ENCODE measurements around the gene CXXC5. TPM values are rescaled to one million over a fixed set of nuclear protein-coding genes. Genes with fewer than 3 reads are reported as not detected.
"Not testable (repeated sequence)": the region's sequence is repeated elsewhere in the genome, so short reads cannot be mapped to it uniquely, and the experiment has no call there.

The CXXC5 gene
- total and polyA plus RNA-seq, 8 donors: 18.3 to 101 (median 26.5) TPM

DNA sequence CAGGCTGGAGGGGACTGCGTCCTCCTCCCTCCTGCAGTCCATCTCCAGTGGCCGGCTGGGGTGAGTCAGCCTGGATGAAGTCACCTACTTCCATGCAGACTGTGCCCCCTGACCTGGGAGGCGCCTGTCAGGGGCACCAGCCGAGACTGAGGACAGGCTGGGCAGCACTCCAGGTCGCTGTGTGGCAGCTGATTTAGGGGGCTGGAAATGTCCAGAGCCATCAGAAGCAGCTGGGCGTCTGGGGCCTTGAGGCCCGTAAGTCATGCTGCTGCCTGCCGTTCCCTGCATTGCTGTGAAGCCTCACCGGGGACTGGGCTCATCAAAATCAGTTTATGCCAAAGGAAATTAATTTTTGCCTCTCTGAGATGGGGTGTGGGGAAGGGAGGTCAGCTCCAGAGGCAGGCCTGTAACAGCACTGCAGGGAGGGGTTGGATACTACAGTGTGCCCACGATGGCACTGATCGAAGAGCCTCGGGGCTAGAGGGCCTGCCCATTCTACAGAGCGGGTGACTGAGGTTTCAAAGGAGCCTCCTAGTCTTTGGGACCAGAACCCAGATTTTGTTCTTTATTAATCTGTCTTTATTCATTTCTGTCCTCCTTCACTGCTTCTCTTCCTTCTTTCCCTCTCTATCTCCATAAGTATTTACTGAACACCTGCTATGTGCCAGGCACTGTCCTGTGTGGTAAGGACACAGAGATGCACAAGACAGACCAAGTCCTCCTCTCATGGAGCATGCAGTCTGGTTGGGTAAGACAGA is 77.1 kb downstream of the CXXC5 start:
- no peaks in the 10 kb centered on the region for H3K36me3 ChIP-seq
- 53 to 71% (median 67%) methylated on average over 11 to 13 of the region's 13 CpGs for WGBS, 5 donors
- peak overlapping the region in 1 of 5 donors; percentile 40 for H3K27ac ChIP-seq
- no peaks in the 10 kb centered on the region for H3K27me3 ChIP-seq
- intact Hi-C loops (cut with DNase I; ENCODE audit: low total_unique reads): no loop called here
- no peaks in the 10 kb centered on the region for H3K9me3 ChIP-seq
- no peak overlapping the region for H3K4me3 ChIP-seq
- peak; percentile 35 to 80 for DNase-seq
- peaks cover 0 to 11% (median 4%) of the 10 kb centered on the region in 4 donors for H3K4me1 ChIP-seq
- TF ChIP-seq, protein P1, sequence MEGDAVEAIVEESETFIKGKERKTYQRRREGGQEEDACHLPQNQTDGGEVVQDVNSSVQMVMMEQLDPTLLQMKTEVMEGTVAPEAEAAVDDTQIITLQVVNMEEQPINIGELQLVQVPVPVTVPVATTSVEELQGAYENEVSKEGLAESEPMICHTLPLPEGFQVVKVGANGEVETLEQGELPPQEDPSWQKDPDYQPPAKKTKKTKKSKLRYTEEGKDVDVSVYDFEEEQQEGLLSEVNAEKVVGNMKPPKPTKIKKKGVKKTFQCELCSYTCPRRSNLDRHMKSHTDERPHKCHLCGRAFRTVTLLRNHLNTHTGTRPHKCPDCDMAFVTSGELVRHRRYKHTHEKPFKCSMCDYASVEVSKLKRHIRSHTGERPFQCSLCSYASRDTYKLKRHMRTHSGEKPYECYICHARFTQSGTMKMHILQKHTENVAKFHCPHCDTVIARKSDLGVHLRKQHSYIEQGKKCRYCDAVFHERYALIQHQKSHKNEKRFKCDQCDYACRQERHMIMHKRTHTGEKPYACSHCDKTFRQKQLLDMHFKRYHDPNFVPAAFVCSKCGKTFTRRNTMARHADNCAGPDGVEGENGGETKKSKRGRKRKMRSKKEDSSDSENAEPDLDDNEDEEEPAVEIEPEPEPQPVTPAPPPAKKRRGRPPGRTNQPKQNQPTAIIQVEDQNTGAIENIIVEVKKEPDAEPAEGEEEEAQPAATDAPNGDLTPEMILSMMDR (IDR thresholded peaks at IDR 0.05): no peak
- TF ChIP-seq EP300 (IDR thresholded peaks at IDR 0.05) (no peak), POLR2AphosphoS5 (IDR thresholded peaks at IDR 0.05) (peak in 1 of 3 donors; percentile 22)

DNA sequence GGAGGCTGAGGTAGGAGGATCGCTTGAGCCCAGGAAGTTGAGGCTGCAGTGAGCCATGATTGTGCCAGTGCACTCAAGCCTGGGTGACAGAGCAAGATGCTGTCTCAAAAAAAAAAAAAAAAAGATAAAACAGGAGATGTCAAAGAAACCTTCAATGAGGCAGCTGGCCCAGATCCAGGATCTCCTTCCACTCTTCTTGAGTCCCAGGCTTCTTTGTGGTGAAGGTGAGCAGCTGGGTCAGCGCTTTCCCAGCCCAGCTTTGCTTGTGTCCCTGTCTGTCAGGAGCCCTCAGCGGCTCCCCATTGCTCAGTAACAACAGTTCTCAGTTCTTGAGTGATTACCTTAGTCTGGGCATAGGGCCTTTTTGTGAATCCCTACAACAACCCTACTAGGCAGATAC is 78.1 kb downstream of the CXXC5 start:
- no peak for DNase-seq
- Histone ChIP-seq H3K4me1 (peaks cover 0 to 11% (median 4%) of the 10 kb centered on the region in 4 donors), H3K9me3 (no peaks in the 10 kb centered on the region), H3K27me3 (no peaks in the 10 kb centered on the region), H3K4me3 (no peak overlapping the region), H3K27ac (no peak overlapping the region), H3K36me3 (no peaks in the 10 kb centered on the region)
- WGBS, 5 donors: 92 to 99% (median 96%) methylated on average over 3 of the region's 3 CpGs
- TF ChIP-seq POLR2AphosphoS5 (IDR thresholded peaks at IDR 0.05) (no peak), EP300 (IDR thresholded peaks at IDR 0.05) (no peak), POLR2A (IDR thresholded peaks at IDR 0.05) (no peak)
- TF ChIP-seq, protein P1 (IDR thresholded peaks at IDR 0.05): no peak
- intact Hi-C loops (cut with DNase I; ENCODE audit: low total_unique reads): no loop called here

DNA sequence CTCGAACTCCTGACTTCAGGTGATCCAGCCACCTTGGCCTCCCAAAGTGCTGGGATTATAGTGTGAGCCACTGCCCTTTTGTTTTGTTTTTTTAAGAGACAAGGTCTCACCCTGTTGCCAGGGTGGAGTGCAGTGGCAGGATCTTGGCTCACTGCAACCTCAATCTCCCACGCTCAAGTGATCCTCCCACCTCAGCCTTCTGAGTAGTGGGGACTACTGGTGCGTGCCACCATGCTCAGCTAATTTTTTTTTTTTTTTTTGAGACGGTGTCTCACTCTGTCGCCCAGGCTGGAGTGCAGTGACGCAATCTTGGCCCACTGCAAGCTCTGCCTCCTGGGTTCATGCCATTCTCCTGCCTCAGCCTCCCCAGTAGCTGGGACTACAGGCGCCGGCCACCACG is 79.5 kb downstream of the CXXC5 start:
- H3K27me3 ChIP-seq; intact Hi-C loops (cut with DNase I; ENCODE audit: low total_unique reads); H3K27ac ChIP-seq; H3K36me3 ChIP-seq; H3K9me3 ChIP-seq; H3K4me3 ChIP-seq; DNase-seq: not testable (repeated sequence)
- 90 to 93% (median 91%) methylated on average over 9 of the region's 9 CpGs for WGBS, 5 donors
- peaks cover 0 to 11% (median 4%) of the 10 kb centered on the region in 4 donors for H3K4me1 ChIP-seq

DNA sequence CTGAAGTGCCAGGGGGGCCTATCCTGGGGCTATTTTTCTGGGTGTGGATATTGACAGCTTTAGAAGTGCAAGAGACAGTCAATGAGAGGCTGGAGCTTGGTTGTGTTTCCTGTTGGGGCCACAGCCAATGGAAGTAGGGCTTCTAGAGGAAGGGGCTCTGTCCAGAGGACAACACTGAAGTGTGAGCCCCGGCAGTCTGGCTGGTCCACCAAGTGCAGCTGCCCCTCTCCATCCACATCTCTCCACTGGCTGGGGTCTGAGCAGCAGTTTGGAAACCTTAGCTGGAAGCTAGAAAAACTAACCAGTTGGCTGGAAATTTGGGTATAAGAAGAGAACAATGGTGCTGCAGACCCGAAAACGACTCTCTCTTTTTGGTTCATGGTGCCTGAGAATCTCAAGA is 83.1 kb downstream of the CXXC5 start:
- H3K27me3 ChIP-seq: no peaks in the 10 kb centered on the region
- no peak overlapping the region for H3K27ac ChIP-seq
- H3K9me3 ChIP-seq: no peaks in the 10 kb centered on the region
- peaks cover 0 to 17% (median 9%) of the 10 kb centered on the region in 4 donors for H3K4me1 ChIP-seq
- no peak overlapping the region for H3K4me3 ChIP-seq
- WGBS, 5 donors: 72 to 93% (median 84%) methylated on average over 3 of the region's 3 CpGs
- H3K36me3 ChIP-seq: no peaks in the 10 kb centered on the region
- TF ChIP-seq EP300 (IDR thresholded peaks at IDR 0.05) (no peak), POLR2AphosphoS5 (IDR thresholded peaks at IDR 0.05) (no peak), POLR2A (IDR thresholded peaks at IDR 0.05) (no peak)
- TF ChIP-seq, protein P1 (IDR thresholded peaks at IDR 0.05): no peak
- intact Hi-C loops (cut with DNase I; ENCODE audit: low total_unique reads): no loop called here
- DNase-seq: no peak

DNA sequence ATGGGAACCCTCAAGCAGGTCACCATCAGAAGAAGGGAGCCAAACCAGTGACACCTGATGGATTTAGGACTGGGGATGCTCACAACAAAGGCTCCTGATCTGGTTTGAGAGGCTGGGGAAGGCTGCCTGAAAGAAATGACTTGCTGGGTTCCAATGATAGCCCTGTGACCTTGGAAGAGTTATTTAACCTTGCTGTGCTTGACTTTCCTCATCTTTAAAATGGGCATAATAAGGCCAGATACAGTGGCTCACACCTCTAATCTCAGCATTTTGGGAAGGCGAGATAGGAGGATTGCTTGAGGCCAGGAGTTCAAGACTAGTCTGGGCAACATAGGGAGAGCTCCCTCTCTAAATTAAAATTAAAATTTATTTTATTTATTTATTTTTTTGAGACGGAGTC is 83.9 kb downstream of the CXXC5 start:
- 91 to 98% (median 96%) methylated on average over 2 of the region's 2 CpGs for WGBS, 5 donors
- Histone ChIP-seq H3K9me3 (no peaks in the 10 kb centered on the region), H3K36me3 (no peaks in the 10 kb centered on the region), H3K4me3 (no peak overlapping the region), H3K4me1 (peaks cover 0 to 17% (median 9%) of the 10 kb centered on the region in 4 donors), H3K27ac (no peak overlapping the region), H3K27me3 (no peaks in the 10 kb centered on the region)
- intact Hi-C loops (cut with DNase I; ENCODE audit: low total_unique reads): no loop called here
- DNase-seq: no peak
- TF ChIP-seq POLR2AphosphoS5 (IDR thresholded peaks at IDR 0.05) (no peak), EP300 (IDR thresholded peaks at IDR 0.05) (no peak), POLR2A (IDR thresholded peaks at IDR 0.05) (no peak)
- TF ChIP-seq, protein P1 (IDR thresholded peaks at IDR 0.05): no peak
